ENCODE results near the gene ATP9A.

GRCh38 chr20:51740838-51741237 is 27.4 kb downstream of the ATP9A start:
- TF ChIP-seq REST (IDR thresholded peaks at IDR 0.05; ENCODE audit: insufficient read depth in 1 of 2, low read depth in 2 of 2, low read length in 2 of 2): no peak
- TF ChIP-seq SIN3A (IDR thresholded peaks at IDR 0.05; ENCODE audit: borderline replicate concordance, insufficient read depth, low read length): no peak

Data from PFSK-1 (cell line).